Testis (tissue), 5 donors: ENCODE measurements around the gene SLC22A16. TPM values are rescaled to one million over a fixed set of nuclear protein-coding genes. Genes with fewer than 3 reads are reported as not detected.
A peak's percentile ranks its signal among the peaks of the same experiment; 100 is the strongest.

Experiments used
- DNase-seq: peaks from one replicate; pipeline ENCODE4 v3.0.0-alpha.2; 2019
- H3K27ac ChIP-seq, 2 donors: fragments of 200-600 bp; sonication (generic); one replicate each; pipeline ENCODE4 v1.5.1; 2019
- H3K27me3 ChIP-seq: fragments of 200-600 bp; sonication (generic); one replicate; pipeline ENCODE4 v1.5.1; 2019
- H3K36me3 ChIP-seq: fragments of 200-600 bp; sonication (generic); one replicate; pipeline ENCODE4 v1.5.1; 2017; ENCODE audit warnings: low read depth; ENCODE audit errors: missing control alignments
- H3K4me1 ChIP-seq: fragments of 200-600 bp; sonication (generic); one replicate; pipeline ENCODE4 v1.5.1; 2019
- H3K4me3 ChIP-seq, 2 donors: fragments of 200-600 bp; sonication (generic); one replicate each; pipeline ENCODE4 v1.5.1; 2017 to 2019
- H3K9me3 ChIP-seq: fragments of 200-600 bp; sonication (generic); one replicate; pipeline ENCODE4 v1.5.1; 2017
- POLR2A ChIP-seq: fragments of 450-650 bp; IDR thresholded peaks from one replicate; pipeline ENCODE4 v1.6.1; 2017; ENCODE audit warnings: antibody characterized with exemption, mild to moderate bottlenecking, moderate library complexity
- WGBS, 2 donors: methylation state at CpG; one replicate each; pipeline ENCODE4 v1.1.5; 2018; 5-methylcytosine and 5-hydroxymethylcytosine counted together
- intact Hi-C: fragments of 100-400 bp; cut with DNase I; formaldehyde crosslinking; loops from one replicate; pipeline ENCODE4 v1.15.1; 2023; ENCODE audit warnings: low total_unique reads
- long read RNA-seq, 2 donors: transcript quantifications; one replicate each; lab custom pipeline, GENCODE V29; 2026
- polyA plus RNA-seq: library from polyadenylated mRNA; stranded (reverse); fragments of 350-450 nt; fragmentation: Illumina TruSeq; extraction: RNeasy Lipid Tissue Mini Kit (QIAGEN cat#74804); gene quantifications from one replicate; pipeline ENCODE4 v1.2.3, GENCODE V29; 2014; ENCODE audit warnings: low read depth, low replicate concordance; ENCODE audit not compliant: insufficient read depth
- total RNA-seq, 2 donors: library from RNA; depleted of rRNA; stranded (reverse); fragments of >200 nt; gene quantifications; one replicate each; pipeline ENCODE4 v1.2.3, GENCODE V29; 2016
- TF ChIP-seq, protein P1 (sequence below), 3 experiments: fragments of 450-650 bp in 2 of 3; fragments of 200-600 bp in 1 of 3; sonication (generic) in 1 of 3; IDR thresholded peaks; one replicate each; pipeline ENCODE4 v1.5.1; 2016 to 2019; ENCODE audit warnings: antibody characterized with exemption in 3 of 3, mild to moderate bottlenecking in 2 of 3, moderate library complexity in 1 of 3

The SLC22A16 gene, protein sequence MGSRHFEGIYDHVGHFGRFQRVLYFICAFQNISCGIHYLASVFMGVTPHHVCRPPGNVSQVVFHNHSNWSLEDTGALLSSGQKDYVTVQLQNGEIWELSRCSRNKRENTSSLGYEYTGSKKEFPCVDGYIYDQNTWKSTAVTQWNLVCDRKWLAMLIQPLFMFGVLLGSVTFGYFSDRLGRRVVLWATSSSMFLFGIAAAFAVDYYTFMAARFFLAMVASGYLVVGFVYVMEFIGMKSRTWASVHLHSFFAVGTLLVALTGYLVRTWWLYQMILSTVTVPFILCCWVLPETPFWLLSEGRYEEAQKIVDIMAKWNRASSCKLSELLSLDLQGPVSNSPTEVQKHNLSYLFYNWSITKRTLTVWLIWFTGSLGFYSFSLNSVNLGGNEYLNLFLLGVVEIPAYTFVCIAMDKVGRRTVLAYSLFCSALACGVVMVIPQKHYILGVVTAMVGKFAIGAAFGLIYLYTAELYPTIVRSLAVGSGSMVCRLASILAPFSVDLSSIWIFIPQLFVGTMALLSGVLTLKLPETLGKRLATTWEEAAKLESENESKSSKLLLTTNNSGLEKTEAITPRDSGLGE
- total RNA-seq = 10 to 100 TPM; 17.2 to 25.0 TPM
- 49.5 TPM for polyA plus RNA-seq
- long read RNA-seq, donor 1 = 0 reads
- long read RNA-seq, donor 2 = 0 reads

DNA sequence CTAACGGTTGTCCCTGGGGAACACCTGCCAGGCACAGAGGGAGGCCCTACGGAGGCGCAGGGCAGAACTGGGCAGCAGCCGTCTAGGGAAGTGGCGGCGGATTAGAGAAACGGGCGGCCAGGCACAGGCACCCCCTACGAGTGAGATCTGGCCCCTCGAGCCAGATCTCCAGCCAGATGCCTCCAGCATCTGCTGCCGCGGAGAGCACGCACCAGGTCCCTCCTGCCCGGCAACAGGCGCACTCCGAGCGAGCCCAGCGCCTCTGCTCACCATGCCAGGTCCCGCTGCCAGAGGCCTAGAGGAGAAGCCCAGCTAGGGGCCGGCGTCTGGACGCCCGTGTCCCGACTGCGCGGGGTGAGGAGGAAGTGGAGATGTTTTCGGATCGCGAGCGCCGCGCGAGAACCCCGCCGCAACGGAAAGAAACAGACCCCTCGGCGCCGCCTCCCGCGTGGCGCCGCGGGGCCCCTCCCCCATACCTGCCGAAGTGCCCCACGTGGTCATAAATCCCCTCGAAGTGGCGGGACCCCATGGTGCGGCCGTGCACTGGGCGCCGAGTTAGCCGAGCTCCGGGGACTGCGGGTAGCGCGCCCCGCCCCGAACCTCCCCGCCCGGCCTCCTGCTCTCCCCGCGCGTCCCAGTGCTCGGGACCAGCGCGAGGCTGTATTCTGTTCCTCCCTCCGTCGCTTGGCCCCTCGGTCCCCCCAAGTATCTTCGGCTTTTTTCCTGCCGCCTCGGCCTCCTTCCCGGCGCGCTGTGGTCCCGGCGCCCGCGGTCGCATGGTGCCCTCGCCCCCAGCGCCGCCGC lies at the start of gene SLC22A16:
Gene SLC22A16 (minus strand): TSS at position 568 of the 804 bp plus-strand sequence. CDS start 39 bp downstream, at position 529.
- TF ChIP-seq, protein P1, sequence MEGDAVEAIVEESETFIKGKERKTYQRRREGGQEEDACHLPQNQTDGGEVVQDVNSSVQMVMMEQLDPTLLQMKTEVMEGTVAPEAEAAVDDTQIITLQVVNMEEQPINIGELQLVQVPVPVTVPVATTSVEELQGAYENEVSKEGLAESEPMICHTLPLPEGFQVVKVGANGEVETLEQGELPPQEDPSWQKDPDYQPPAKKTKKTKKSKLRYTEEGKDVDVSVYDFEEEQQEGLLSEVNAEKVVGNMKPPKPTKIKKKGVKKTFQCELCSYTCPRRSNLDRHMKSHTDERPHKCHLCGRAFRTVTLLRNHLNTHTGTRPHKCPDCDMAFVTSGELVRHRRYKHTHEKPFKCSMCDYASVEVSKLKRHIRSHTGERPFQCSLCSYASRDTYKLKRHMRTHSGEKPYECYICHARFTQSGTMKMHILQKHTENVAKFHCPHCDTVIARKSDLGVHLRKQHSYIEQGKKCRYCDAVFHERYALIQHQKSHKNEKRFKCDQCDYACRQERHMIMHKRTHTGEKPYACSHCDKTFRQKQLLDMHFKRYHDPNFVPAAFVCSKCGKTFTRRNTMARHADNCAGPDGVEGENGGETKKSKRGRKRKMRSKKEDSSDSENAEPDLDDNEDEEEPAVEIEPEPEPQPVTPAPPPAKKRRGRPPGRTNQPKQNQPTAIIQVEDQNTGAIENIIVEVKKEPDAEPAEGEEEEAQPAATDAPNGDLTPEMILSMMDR (IDR thresholded peaks at IDR 0.05) = no peak
- no peak for TF ChIP-seq POLR2A
- Histone ChIP-seq H3K27ac (no peak within 1 kb of the TSS), H3K4me1 (no peaks in the 10 kb centered on the region), H3K9me3 (no peaks in the 10 kb centered on the region), H3K27me3 (no peaks in the 10 kb centered on the region), H3K4me3 (peak within 1 kb of the TSS; percentile 31 to 44), H3K36me3 (no peaks in the 10 kb centered on the region)
- WGBS, 2 donors = 4 to 17% methylated on average over 26 to 72 of the region's 85 CpGs
- intact Hi-C loops = no loop called here
- no peak for DNase-seq

DNA sequence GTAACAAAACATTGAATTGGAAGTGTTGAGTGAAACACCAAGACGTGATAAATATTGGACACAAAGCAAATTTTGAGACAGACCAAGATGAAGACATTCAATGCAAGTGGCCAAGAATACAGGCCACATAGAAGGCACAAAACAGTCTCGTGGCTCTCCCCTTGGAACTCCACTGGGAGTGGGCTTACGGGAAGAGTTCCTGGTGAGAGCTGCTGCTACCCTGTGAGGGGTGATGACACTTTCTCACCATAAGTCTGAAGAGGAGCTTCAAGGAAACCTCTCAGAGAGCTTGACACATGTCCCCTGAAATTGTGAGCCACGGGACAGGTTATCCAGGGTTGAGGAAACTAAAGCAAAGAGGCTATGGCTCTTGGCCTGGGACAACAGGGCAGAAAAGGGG lies 48.6 kb upstream of the SLC22A16 start:
- H3K4me3 ChIP-seq = no peak overlapping the region
- no peaks in the 10 kb centered on the region for H3K9me3 ChIP-seq
- no peak for TF ChIP-seq POLR2A
- TF ChIP-seq, protein P1 (IDR thresholded peaks at IDR 0.05) = no peak
- no peaks in the 10 kb centered on the region for H3K36me3 ChIP-seq
- H3K27ac ChIP-seq = no peak overlapping the region
- WGBS, 2 donors = 61 to 87% methylated on average over 4 of the region's 4 CpGs
- no peaks in the 10 kb centered on the region for H3K27me3 ChIP-seq
- intact Hi-C loops = loop anchor here (10.0 kb wide), 1 partner anchor 420 kb away; no protein-coding TSS in a partner anchor
- no peaks in the 10 kb centered on the region for H3K4me1 ChIP-seq
- DNase-seq = no peak

DNA sequence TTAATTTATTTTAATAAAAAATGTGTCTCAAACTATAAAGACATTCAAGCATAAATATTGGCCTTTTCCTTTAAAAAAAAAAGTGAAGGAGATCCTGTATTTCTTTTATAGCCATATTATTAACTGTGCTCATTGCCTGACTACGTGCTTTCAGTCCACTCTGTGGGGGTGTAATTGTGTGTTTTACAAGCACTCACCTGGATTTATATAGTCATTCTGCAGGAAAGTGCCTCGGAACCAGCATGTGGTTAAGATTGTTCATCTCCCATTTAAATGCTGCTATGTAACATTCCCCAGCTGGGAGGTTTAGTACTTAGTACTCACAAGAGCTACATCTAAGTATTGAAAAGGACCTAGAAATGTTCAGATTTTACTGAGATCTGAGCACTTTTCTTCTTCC lies 47.9 kb upstream of the SLC22A16 start:
- Histone ChIP-seq H3K27ac (no peak overlapping the region), H3K27me3 (no peaks in the 10 kb centered on the region), H3K36me3 (no peaks in the 10 kb centered on the region), H3K4me3 (no peak overlapping the region), H3K4me1 (no peaks in the 10 kb centered on the region), H3K9me3 (no peaks in the 10 kb centered on the region)
- intact Hi-C loops = loop anchor here (10.0 kb wide), 1 partner anchor 420 kb away; no protein-coding TSS in a partner anchor
- WGBS, 2 donors = 80 to 83% methylated on average over 2 of the region's 2 CpGs
- no peak for TF ChIP-seq POLR2A
- TF ChIP-seq, protein P1 (IDR thresholded peaks at IDR 0.05) = no peak
- DNase-seq = no peak

DNA sequence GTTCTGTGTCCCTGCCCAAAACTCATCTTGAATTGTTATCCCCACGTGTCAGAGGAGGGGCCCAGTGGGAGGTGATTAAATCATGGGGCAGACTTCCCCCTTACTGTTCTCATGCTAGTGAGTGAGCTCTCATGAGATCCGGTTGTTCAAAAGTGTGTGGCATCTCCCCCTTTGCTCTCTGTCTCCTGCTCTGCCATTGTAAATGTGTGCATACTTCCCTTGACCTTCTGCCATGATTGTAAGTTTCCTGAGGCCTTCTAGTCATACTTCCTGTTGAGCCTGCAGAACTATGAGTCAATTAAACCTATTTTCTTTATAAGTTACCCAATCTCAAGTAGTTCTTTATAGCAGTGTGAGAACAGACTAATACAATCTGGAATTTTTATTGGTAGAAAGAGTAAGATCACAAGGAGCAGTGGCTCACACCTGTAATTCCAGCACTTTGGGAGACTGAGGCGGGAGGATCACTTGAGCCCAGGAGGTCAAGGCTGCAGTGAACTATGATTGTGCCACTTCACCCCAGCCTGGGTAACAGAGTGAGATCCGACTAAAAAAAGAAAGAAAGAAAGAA lies 47.1 kb upstream of the SLC22A16 start:
- TF ChIP-seq, protein P1 (IDR thresholded peaks at IDR 0.05) = no peak
- no peak for TF ChIP-seq POLR2A
- Histone ChIP-seq H3K9me3 (no peaks in the 10 kb centered on the region), H3K36me3 (no peaks in the 10 kb centered on the region), H3K4me1 (no peaks in the 10 kb centered on the region), H3K4me3 (no peak overlapping the region), H3K27ac (no peak overlapping the region), H3K27me3 (no peaks in the 10 kb centered on the region)
- WGBS, 2 donors = 73 to 76% methylated on average over 4 of the region's 4 CpGs
- intact Hi-C loops = loop anchor here (10.0 kb wide), 1 partner anchor 421 kb away; no protein-coding TSS in a partner anchor
- DNase-seq = no peak
